HT1080 (cell line): ENCODE results near the gene TFAP2C. TPM values are rescaled to one million over a fixed set of nuclear protein-coding genes. Genes with fewer than 3 reads are reported as not detected.
"Not testable (repeated sequence)": the region's sequence is repeated elsewhere in the genome, so short reads cannot be mapped to it uniquely, and the experiment has no call there.

Source experiments
- DNase-seq: peaks from one replicate; pipeline ENCODE4 v3.0.0-alpha.2; 2015; ENCODE audit warnings: low read depth
- total RNA-seq: library from RNA; depleted of rRNA; stranded (reverse); fragments of >200 nt; shearing (Covaris generic); gene quantifications from 2 replicates; pipeline ENCODE4 v1.2.3, GENCODE V29; 2014

Gene TFAP2C
- total RNA-seq, 1 experiment from 2014 or later, result 11.7 TPM

GRCh38 chr20:56614196-56614595 lies 14.9 kb upstream of the TFAP2C start:
- DNase-seq, result no peak

- DNase-seq, result no peak
Observed at GRCh38 chr20:56616716-56617115, 12.4 kb upstream of the TFAP2C start.

- DNase-seq, result no peak
Observed at GRCh38 chr20:56617489-56617888, 11.6 kb upstream of the TFAP2C start.

GRCh38 chr20:56621730-56622129 lies 7.4 kb upstream of the TFAP2C start:
- DNase-seq, result no peak

- not testable (repeated sequence) for DNase-seq
Observed at GRCh38 chr20:56623930-56624329, 5.2 kb upstream of the TFAP2C start.

GRCh38 chr20:56624786-56625681 lies 4.1 kb upstream of the TFAP2C start:
- no peak for DNase-seq

GRCh38 chr20:56625837-56626236 lies 3.3 kb upstream of the TFAP2C start:
- no peak for DNase-seq

- no peak for DNase-seq
Observed at GRCh38 chr20:56626367-56627121, 2.6 kb upstream of the TFAP2C start.

GRCh38 chr20:56627122-56628014 lies 1.7 kb upstream of the TFAP2C start:
- no peak for DNase-seq

GRCh38 chr20:56628015-56628872 lies 862 bp upstream of the TFAP2C start:
- DNase-seq, result no peak

- no peak for DNase-seq
Observed at GRCh38 chr20:56629464-56630085, 469 bp downstream of the TFAP2C start.

- peak; percentile 80 for DNase-seq
Observed at GRCh38 chr20:56630086-56630493, 984 bp downstream of the TFAP2C start.

GRCh38 chr20:56630506-56631317 lies 1.6 kb downstream of the TFAP2C start:
- DNase-seq, result peak; percentile 64

GRCh38 chr20:56631318-56631989 lies 2.3 kb downstream of the TFAP2C start:
- DNase-seq, result no peak

- DNase-seq, result no peak
Observed at GRCh38 chr20:56631990-56632327, 2.9 kb downstream of the TFAP2C start.

- no peak for DNase-seq
Observed at GRCh38 chr20:56634307-56634706, 5.2 kb downstream of the TFAP2C start.

- DNase-seq, result no peak
Observed at GRCh38 chr20:56634735-56635385, 5.8 kb downstream of the TFAP2C start.

GRCh38 chr20:56636716-56637115 lies 7.6 kb downstream of the TFAP2C start:
- DNase-seq, result peak; percentile 90
